Astrocyte (in vitro differentiated cells and primary cell): ENCODE measurements around the gene CHCHD4. TPM values are rescaled to one million over a fixed set of nuclear protein-coding genes. Genes with fewer than 3 reads are reported as not detected.

Experiments
- DNase-seq: peaks from one replicate; pipeline ENCODE4 v3.0.0-alpha.2; 2010; ENCODE audit warnings: low read depth
- FAIRE-seq: peaks from 2 replicates; lab custom pipeline; 2011; peaks lifted over from hg19 to GRCh38; lab: Jason Lieb, UNC
- H2AFZ ChIP-seq: 2 replicates; pipeline ENCODE4 v1.6.0; 2012; ENCODE audit warnings: low read depth, low read length, inconsistent platforms
- H3K27ac ChIP-seq: 2 replicates; pipeline ENCODE4 v1.5.1; 2011; ENCODE audit warnings: low read depth, low read length, inconsistent platforms
- H3K27me3 ChIP-seq: 2 replicates; pipeline ENCODE4 v1.6.0; 2011; ENCODE audit warnings: low read length, inconsistent platforms; ENCODE audit not compliant: insufficient read depth
- H3K36me3 ChIP-seq: 2 replicates; pipeline ENCODE4 v1.5.1; 2011; ENCODE audit warnings: low read length, inconsistent platforms; ENCODE audit not compliant: insufficient read depth
- H3K4me1 ChIP-seq: 2 replicates; pipeline ENCODE4 v1.5.1; 2011; ENCODE audit warnings: low read length, inconsistent platforms; ENCODE audit not compliant: insufficient read depth
- H3K4me2 ChIP-seq: 2 replicates; pipeline ENCODE4 v1.6.0; 2012; ENCODE audit warnings: low read length, inconsistent platforms
- H3K4me3 ChIP-seq: 2 replicates; pipeline ENCODE4 v1.5.1; 2011; ENCODE audit warnings: low read depth, mild to moderate bottlenecking, low read length, inconsistent platforms; ENCODE audit not compliant: insufficient read depth
- H3K79me2 ChIP-seq: 2 replicates; pipeline ENCODE4 v1.6.0; 2012; ENCODE audit warnings: mild to moderate bottlenecking, low read length, inconsistent platforms; ENCODE audit not compliant: insufficient read depth
- H3K9ac ChIP-seq: 2 replicates; pipeline ENCODE4 v1.6.0; 2012; ENCODE audit warnings: mild to moderate bottlenecking, low read length, inconsistent platforms
- H3K9me3 ChIP-seq: 2 replicates; pipeline ENCODE4 v1.5.1; 2012; ENCODE audit warnings: low read depth, mild to moderate bottlenecking, low read length, inconsistent platforms; ENCODE audit not compliant: insufficient read depth
- H4K20me1 ChIP-seq: 2 replicates; pipeline ENCODE4 v1.6.0; 2012; ENCODE audit warnings: low read length, inconsistent platforms; ENCODE audit not compliant: insufficient read depth
- H3K27ac Mint-ChIP-seq: one replicate; pipeline ENCODE4 v1.8.0; 2021; ENCODE audit warnings: mild to moderate bottlenecking, mixed read lengths; ENCODE audit not compliant: unreplicated experiment
- H3K27me3 Mint-ChIP-seq: one replicate; pipeline ENCODE4 v1.8.0; 2021; ENCODE audit warnings: low read depth, mixed read lengths; ENCODE audit not compliant: unreplicated experiment
- H3K36me3 Mint-ChIP-seq: one replicate; pipeline ENCODE4 v1.8.0; 2021; ENCODE audit warnings: low read depth, mixed read lengths; ENCODE audit not compliant: unreplicated experiment
- H3K4me1 Mint-ChIP-seq: one replicate; pipeline ENCODE4 v1.8.0; 2021; ENCODE audit warnings: low read depth, mixed read lengths; ENCODE audit not compliant: unreplicated experiment
- H3K4me3 Mint-ChIP-seq: one replicate; pipeline ENCODE4 v1.8.0; 2021; ENCODE audit warnings: mild to moderate bottlenecking, moderate library complexity, mixed read lengths; ENCODE audit not compliant: unreplicated experiment
- H3K9me3 Mint-ChIP-seq: one replicate; pipeline ENCODE4 v1.8.0; 2021; ENCODE audit warnings: mild to moderate bottlenecking, mixed read lengths; ENCODE audit not compliant: unreplicated experiment
- EZH2 ChIP-seq: IDR thresholded peaks from 2 replicates; pipeline ENCODE4 v1.6.1; 2012; ENCODE audit warnings: mild to moderate bottlenecking, low read length, inconsistent platforms; ENCODE audit not compliant: insufficient read depth
- total RNA-seq: library from RNA; stranded (reverse); gene quantifications from 2 replicates; pipeline ENCODE4 v1.2.1, GENCODE V29; 2021
- TF ChIP-seq, protein P1 (sequence below): IDR thresholded peaks from 2 replicates; pipeline ENCODE4 v1.5.1; 2011; ENCODE audit warnings: low read depth, mild to moderate bottlenecking, inconsistent platforms, low read length, moderate library complexity; ENCODE audit not compliant: insufficient read depth

The CHCHD4 gene
- total RNA-seq, 1 donor from 2014 or later, result 10.3 TPM

- FAIRE-seq, result no peak
- Histone ChIP-seq H3K79me2 (peaks cover 61% of the 10 kb centered on the region), H2AFZ (peak overlapping the region; percentile 65)
These were observed 735 bp upstream of the CHCHD4 start for GRCh38 chr3:14125193-14126016.

GRCh38 chr3:14124223-14124614 lies 451 bp downstream of the CHCHD4 start:
- no peaks in the 10 kb centered on the region for H3K27me3 Mint-ChIP-seq
- no peaks in the 10 kb centered on the region for H3K9me3 Mint-ChIP-seq
- peak overlapping the region; percentile 98 for H3K4me2 ChIP-seq
- H3K27ac ChIP-seq, result peak overlapping the region; percentile 28
- TF ChIP-seq EZH2, result no peak
- TF ChIP-seq, protein P1, sequence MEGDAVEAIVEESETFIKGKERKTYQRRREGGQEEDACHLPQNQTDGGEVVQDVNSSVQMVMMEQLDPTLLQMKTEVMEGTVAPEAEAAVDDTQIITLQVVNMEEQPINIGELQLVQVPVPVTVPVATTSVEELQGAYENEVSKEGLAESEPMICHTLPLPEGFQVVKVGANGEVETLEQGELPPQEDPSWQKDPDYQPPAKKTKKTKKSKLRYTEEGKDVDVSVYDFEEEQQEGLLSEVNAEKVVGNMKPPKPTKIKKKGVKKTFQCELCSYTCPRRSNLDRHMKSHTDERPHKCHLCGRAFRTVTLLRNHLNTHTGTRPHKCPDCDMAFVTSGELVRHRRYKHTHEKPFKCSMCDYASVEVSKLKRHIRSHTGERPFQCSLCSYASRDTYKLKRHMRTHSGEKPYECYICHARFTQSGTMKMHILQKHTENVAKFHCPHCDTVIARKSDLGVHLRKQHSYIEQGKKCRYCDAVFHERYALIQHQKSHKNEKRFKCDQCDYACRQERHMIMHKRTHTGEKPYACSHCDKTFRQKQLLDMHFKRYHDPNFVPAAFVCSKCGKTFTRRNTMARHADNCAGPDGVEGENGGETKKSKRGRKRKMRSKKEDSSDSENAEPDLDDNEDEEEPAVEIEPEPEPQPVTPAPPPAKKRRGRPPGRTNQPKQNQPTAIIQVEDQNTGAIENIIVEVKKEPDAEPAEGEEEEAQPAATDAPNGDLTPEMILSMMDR, result no peak
- DNase-seq, result no peak
- H2AFZ ChIP-seq, result peak overlapping the region; percentile 80
- peaks cover 15% of the 10 kb centered on the region for H3K36me3 Mint-ChIP-seq
- H3K4me3 Mint-ChIP-seq, result peak overlapping the region; percentile 94
- peak overlapping the region; percentile 82 for H3K9ac ChIP-seq
- H3K9me3 ChIP-seq, result no peaks in the 10 kb centered on the region
- peaks cover 11% of the 10 kb centered on the region for H3K36me3 ChIP-seq
- no peak for FAIRE-seq
- H3K27me3 ChIP-seq, result no peaks in the 10 kb centered on the region
- peaks cover 55% of the 10 kb centered on the region for H3K79me2 ChIP-seq
- H4K20me1 ChIP-seq, result peaks cover 32% of the 10 kb centered on the region
- H3K4me1 ChIP-seq, result peaks cover 20% of the 10 kb centered on the region
- H3K4me1 Mint-ChIP-seq, result peaks cover 28% of the 10 kb centered on the region
- H3K4me3 ChIP-seq, result peak overlapping the region; percentile 89
- H3K27ac Mint-ChIP-seq, result peak overlapping the region; percentile 47

More at GRCh38 chr3:14125193-14126016, 735 bp upstream of the CHCHD4 start:
- H3K4me3 ChIP-seq, result peak overlapping the region; percentile 89
- peak; percentile 91 for DNase-seq
- peaks cover 20% of the 10 kb centered on the region for H3K4me1 ChIP-seq
- H3K36me3 ChIP-seq, result peaks cover 18% of the 10 kb centered on the region
- peak overlapping the region; percentile 88 for H3K27ac ChIP-seq
- peak overlapping the region; percentile 98 for H3K4me2 ChIP-seq
- Mint-ChIP-seq H3K9me3 (no peaks in the 10 kb centered on the region), H3K4me3 (peak overlapping the region; percentile 97), H3K36me3 (peaks cover 18% of the 10 kb centered on the region), H3K27ac (peak overlapping the region; percentile 93), H3K27me3 (no peaks in the 10 kb centered on the region), H3K4me1 (peaks cover 28% of the 10 kb centered on the region)
- H3K9ac ChIP-seq, result peak overlapping the region; percentile 95
- TF ChIP-seq, protein P1, result no peak
- TF ChIP-seq EZH2, result no peak
- H3K9me3 ChIP-seq, result no peaks in the 10 kb centered on the region
- H4K20me1 ChIP-seq, result peaks cover 41% of the 10 kb centered on the region
- H3K27me3 ChIP-seq, result no peaks in the 10 kb centered on the region
